Germinal center (tissue), 1 donor: ENCODE results near the gene TPCN2.
"Not testable (repeated sequence)": the region's sequence is repeated elsewhere in the genome, so short reads cannot be mapped to it uniquely, and the experiment has no call there.

Experiments used
- DNase-seq: peaks from one replicate; pipeline ENCODE4 v3.0.0; 2012; ENCODE audit warnings: mixed read lengths, low spot score

The TPCN2 gene

GRCh38 chr11:69048694-69049489, at the start of gene TPCN2:
Gene TPCN2 (plus strand): TSS chr11:69048932. CDS start chr11:69048998, 66 bp downstream.
- DNase-seq = peak; percentile 99

- DNase-seq = no peak
Measured at GRCh38 chr11:68999093-68999747, 49.5 kb upstream of the TPCN2 start.

GRCh38 chr11:68999748-69000355, 48.9 kb upstream of the TPCN2 start:
- not testable (repeated sequence) for DNase-seq

GRCh38 chr11:69000391-69000790, 48.3 kb upstream of the TPCN2 start:
- DNase-seq = no peak

- DNase-seq = no peak
Measured at GRCh38 chr11:69000831-69001242, 47.9 kb upstream of the TPCN2 start.

GRCh38 chr11:69001243-69002081, 47.3 kb upstream of the TPCN2 start:
- no peak for DNase-seq

GRCh38 chr11:69002110-69002569, 46.6 kb upstream of the TPCN2 start:
- DNase-seq = no peak

- no peak for DNase-seq
Measured at GRCh38 chr11:69002570-69003231, 46.0 kb upstream of the TPCN2 start.

GRCh38 chr11:69003301-69003865, 45.3 kb upstream of the TPCN2 start:
- DNase-seq = no peak

GRCh38 chr11:69003866-69004367, 44.8 kb upstream of the TPCN2 start:
- no peak for DNase-seq

GRCh38 chr11:69004411-69005182, 44.1 kb upstream of the TPCN2 start:
- DNase-seq = no peak

GRCh38 chr11:69005183-69005630, 43.5 kb upstream of the TPCN2 start:
- DNase-seq = no peak

- DNase-seq = no peak
Measured at GRCh38 chr11:69005631-69006368, 42.9 kb upstream of the TPCN2 start.

GRCh38 chr11:69006816-69007215, 41.9 kb upstream of the TPCN2 start:
- no peak for DNase-seq

- DNase-seq = no peak
Measured at GRCh38 chr11:69007975-69008381, 40.8 kb upstream of the TPCN2 start.

GRCh38 chr11:69008737-69009440, 39.8 kb upstream of the TPCN2 start:
- no peak for DNase-seq

GRCh38 chr11:69009441-69010211, 39.1 kb upstream of the TPCN2 start:
- DNase-seq = no peak

- no peak for DNase-seq
Measured at GRCh38 chr11:69010361-69010891, 38.3 kb upstream of the TPCN2 start.
